GM12874 (cell line): Measurements from ENCODE around the gene DELE1.

Experiments used
- TF ChIP-seq, protein P1 (sequence below): IDR thresholded peaks from 2 replicates; pipeline ENCODE4 v1.5.1; 2011; ENCODE audit warnings: low read depth, mild to moderate bottlenecking, control low read depth, low read length, moderate library complexity; ENCODE audit not compliant: insufficient read depth

The DELE1 gene

DNA sequence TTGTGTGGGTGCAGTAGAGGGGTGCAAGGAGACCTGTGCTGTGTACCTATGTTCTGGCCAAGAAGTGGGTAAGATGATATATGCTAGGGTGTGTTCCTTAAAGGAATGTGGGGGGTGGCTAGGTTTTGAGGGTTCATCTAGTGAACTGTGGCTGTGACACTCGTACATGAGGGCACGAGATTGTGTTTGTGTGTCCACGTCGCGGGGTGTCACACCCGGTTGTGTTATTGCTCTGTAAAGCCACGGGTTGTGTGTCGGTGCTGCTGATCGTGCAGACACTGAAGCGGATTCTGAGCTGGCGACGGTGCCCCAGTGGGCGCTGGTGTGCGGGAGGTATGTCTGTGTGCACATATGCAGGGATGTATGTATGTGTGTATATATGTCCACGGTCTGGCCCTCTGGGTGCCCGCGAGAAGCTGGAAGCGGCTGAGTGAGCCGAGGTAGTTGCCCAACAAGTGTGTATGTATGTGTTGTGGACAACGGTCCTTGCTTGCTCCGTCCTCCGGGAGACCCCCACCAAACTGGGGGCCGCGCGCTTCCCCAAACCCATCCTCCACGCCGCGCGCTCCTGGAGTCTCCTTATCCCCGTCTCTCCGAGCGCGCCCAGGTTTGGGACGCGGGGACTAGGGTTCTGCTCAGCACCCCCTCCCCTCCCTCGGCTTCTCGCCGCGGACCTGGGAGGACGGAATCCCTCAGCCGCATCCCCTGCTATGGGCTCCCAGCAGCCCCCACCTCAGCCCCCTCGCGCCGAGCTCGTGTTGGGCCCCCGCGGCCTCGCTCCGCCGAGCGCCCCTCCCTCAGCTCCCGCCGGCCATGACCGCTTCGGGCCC lies 46.1 kb upstream of the DELE1 start:
- TF ChIP-seq, protein P1, sequence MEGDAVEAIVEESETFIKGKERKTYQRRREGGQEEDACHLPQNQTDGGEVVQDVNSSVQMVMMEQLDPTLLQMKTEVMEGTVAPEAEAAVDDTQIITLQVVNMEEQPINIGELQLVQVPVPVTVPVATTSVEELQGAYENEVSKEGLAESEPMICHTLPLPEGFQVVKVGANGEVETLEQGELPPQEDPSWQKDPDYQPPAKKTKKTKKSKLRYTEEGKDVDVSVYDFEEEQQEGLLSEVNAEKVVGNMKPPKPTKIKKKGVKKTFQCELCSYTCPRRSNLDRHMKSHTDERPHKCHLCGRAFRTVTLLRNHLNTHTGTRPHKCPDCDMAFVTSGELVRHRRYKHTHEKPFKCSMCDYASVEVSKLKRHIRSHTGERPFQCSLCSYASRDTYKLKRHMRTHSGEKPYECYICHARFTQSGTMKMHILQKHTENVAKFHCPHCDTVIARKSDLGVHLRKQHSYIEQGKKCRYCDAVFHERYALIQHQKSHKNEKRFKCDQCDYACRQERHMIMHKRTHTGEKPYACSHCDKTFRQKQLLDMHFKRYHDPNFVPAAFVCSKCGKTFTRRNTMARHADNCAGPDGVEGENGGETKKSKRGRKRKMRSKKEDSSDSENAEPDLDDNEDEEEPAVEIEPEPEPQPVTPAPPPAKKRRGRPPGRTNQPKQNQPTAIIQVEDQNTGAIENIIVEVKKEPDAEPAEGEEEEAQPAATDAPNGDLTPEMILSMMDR: no peak

DNA sequence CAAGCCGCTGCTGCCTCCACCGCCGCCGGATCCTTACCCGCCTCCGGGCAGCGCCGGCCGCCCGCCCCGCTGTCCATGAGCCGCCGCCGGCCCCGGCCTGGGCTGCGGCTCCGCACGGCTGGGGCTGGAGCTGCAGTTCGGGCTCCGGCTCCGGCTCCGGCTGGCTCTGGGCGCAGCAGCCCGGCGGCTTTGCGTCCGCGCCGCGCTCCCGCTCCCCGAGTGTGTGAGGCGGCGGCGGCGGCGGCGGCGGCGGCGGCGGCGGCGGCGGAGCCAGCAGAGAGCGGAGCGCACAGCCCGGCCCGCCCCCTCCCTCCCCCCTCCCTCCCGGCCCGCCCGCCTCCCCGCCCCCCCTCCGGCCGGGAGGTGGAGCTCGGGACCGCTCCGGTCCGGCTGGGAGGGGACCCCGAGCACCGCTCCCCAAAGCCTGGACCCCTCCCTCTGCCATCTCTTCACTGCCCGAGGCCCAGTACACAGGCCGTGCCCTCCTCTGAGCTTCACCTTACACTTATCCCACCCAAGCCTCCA lies 45.4 kb upstream of the DELE1 start, which contains the start of gene PCDH1:
PCDH1 (minus strand) TSS at position 225 of the 525 bp plus-strand sequence; CDS start at position 77, 148 bp downstream.
- TF ChIP-seq, protein P1: no peak

DNA sequence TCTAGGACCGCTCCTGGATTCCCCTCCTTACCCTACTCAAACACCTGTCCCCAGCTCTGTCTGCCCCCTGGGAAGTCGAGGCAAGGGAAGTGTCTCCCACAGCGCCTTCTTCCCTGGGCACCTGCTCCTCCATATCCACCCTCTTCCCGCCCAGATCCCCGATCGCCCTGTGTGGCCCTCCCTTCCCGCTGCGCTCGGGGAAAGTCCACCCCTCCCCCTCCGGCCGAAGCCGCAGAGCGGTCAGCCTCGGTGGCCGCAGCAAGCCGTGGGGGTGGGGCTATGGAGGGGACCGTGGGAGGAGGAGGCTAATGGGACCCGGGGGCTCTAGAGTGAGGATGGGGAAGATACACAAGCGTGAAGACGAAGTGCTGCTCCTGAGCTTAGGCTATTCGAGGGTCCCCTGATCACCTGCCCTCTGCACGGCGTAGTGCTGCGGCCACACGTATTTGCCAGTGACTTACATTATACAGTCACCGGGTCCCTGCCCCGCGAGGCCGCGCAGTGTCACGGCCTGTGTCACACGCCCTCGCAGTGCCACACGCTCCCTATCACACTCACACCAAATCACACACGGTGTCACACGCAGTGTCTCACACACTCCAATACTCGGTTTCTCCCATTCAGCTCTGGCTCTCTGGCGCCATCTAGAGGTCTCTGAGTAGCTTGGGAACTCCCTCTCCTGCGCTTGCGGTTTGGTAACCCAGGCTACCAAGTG lies 44.8 kb upstream of the DELE1 start:
- TF ChIP-seq, protein P1: peak; percentile 96

DNA sequence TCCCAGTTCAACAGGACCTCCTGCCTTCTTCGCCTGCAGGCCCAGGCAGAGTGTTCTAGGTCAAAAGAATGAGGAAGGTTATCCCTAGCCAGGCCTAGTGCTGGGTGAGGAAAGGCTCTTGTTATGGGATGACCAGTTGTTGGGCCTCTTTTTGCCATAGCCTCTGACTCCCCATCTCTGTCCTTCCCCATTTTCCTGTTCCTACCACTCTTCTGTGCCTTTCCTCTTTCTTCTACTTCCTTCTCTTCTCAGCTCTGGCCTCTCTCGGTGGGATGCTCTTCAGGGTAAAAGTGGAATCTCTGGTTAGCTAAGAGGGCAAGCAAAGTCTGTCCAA lies 44.3 kb upstream of the DELE1 start:
- TF ChIP-seq, protein P1: no peak

DNA sequence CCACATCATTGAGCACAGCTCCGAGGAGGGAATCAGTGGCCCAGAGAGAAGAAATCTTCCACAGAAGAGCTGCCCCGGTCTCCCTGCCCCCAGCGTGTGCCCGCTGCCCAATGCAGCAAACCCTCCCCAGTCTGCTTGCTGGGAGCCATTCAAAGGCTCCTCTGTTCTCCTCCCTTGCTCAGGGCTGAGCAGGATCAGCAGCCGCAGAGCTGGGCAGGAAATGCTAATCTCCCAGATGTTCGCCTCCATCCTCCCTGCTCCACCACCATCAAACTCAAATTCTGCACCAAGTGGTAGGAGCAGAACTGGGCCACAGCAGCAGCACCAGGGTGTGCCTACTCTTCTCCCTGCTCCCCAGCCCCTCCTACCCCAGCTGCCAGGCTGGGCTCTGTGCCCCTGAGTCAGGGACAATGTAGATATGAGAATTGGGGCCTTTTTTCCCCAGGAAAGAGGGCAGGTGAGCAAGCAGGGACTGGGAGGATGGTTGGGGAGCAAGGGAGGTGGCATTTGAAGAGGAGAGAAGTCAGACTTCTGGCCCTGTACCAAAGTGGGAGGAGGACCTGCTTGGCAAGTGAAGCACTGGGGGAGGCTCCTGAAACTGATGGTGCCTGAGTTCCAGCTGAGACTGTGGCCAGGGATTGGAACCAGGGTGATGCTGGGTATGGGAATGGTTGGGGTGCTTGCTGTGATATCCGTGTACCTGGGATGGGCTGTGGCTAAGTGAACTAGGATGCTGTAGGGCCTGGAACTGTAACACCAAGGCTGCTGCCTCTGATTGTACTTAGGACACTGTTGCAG lies 43.5 kb upstream of the DELE1 start:
- TF ChIP-seq, protein P1: no peak

DNA sequence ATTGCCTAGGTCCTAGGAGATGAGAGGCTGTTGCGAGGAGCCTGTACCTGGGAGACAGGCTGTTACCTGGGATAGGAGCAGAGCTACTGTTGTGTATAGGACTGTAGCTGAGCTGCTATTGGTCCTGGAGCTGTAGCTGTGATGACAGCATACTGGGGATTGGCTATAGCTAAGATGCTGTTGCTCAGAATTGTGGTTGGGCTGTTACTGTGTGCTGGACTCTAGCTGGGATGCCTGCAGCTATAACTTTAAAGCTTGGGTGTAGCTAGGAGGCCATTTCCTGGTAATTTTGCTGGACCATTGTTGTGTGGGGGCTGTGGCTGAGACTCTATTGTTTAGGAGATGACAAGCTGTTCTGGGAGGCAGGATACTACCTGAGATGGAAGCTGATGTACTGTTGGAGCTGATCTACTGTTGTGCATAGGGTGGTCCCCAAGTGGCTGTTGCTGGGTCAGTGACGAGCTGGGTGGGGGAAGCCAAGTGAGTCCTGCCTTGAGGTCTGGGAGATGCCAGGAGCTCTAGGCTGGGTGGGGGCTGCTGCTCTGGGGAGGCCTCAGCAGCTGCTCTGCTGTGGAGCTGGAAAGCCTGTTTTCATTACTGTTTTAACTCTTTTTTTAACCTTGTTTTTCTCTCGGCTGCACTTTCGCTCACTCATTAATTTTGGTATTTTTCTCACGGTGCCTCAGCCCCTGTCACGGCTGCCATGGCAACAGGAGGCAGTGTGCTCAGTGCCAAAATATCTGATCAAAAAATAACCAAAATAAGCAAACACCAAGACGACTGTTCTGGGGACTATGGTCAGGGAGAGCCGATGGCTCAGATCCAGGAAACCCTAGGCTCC lies 42.5 kb upstream of the DELE1 start:
- TF ChIP-seq, protein P1: no peak
